Small intestine (tissue), 7 donors: ENCODE measurements around the gene MAP4K4. TPM values are rescaled to one million over a fixed set of nuclear protein-coding genes. Genes with fewer than 3 reads are reported as not detected.

Experiments used
- DNase-seq, 2 donors: peaks; one replicate each; pipeline versions ENCODE4 v3.0.0 to v3.0.0-alpha.2; 2013
- FAIRE-seq: peaks from 2 replicates; lab custom pipeline; 2012; peaks lifted over from hg19 to GRCh38; lab: Jason Lieb, UNC
- H3K27ac ChIP-seq, 3 donors: one replicate each; pipeline ENCODE4 v1.5.1; 2013; ENCODE audit warnings: low read length in 2 of 3, mild to moderate bottlenecking in 2 of 3, control low read depth in 1 of 3, inconsistent platforms in 1 of 3, low read depth in 1 of 3, moderate library complexity in 1 of 3
- H3K27me3 ChIP-seq, 3 donors: one replicate each; pipeline ENCODE4 v1.6.1; 2013; ENCODE audit warnings: low read length in 3 of 3, inconsistent platforms in 1 of 3; ENCODE audit not compliant: control insufficient read depth in 3 of 3, insufficient read depth in 3 of 3
- H3K36me3 ChIP-seq, 3 donors: one replicate each; pipeline ENCODE4 v1.6.1; 2013; ENCODE audit warnings: low read length in 3 of 3, inconsistent platforms in 1 of 3, low read depth in 1 of 3, mild to moderate bottlenecking in 1 of 3, moderate library complexity in 1 of 3; ENCODE audit not compliant: control insufficient read depth in 3 of 3, insufficient read depth in 2 of 3
- H3K4me1 ChIP-seq, 3 donors: one replicate each; pipeline ENCODE4 v1.6.1; 2013; ENCODE audit warnings: low read length in 2 of 3, inconsistent platforms in 1 of 3, low read depth in 1 of 3, mild to moderate bottlenecking in 1 of 3, moderate library complexity in 1 of 3; ENCODE audit not compliant: control insufficient read depth in 3 of 3, insufficient read depth in 2 of 3
- H3K4me3 ChIP-seq, 3 donors: one replicate each; pipeline ENCODE4 v1.5.1; 2013; ENCODE audit warnings: low read length in 3 of 3, control low read depth in 1 of 3, inconsistent platforms in 1 of 3, low read depth in 1 of 3, mild to moderate bottlenecking in 1 of 3, moderate library complexity in 1 of 3
- H3K9me3 ChIP-seq, 2 donors: one replicate each; pipeline ENCODE4 v1.6.1; 2013; ENCODE audit warnings: low read depth in 1 of 2, low read length in 1 of 2; ENCODE audit not compliant: control insufficient read depth in 2 of 2, insufficient read depth in 1 of 2
- WGBS, 3 donors: extraction: QIAGEN DNeasy Blood & Tissue Kit; methylation state at CpG; one replicate each; pipeline ENCODE4 v1.1.7; 2013; 5-methylcytosine and 5-hydroxymethylcytosine counted together
- polyA plus RNA-seq, 4 donors: library from polyadenylated mRNA; stranded (reverse) in 3 of 4; unstranded in 1 of 4; fragments of 200-250 nt in 3 of 4; fragments of 120-200 nt in 1 of 4; gene quantifications; one replicate each; pipeline versions ENCODE4 v1.2.1 to v1.2.3, GENCODE V29; 2013
- donor health status: healthy with polysubstance abuse.
- donor health status: control.
- donor health status: control.
- donor health status: Bipolar disorder and iron deficiency.
- donor health status: healthy.

The MAP4K4 gene
- polyA plus RNA-seq, 4 donors = 8.5 to 26.5 (median 13.8) TPM

DNA sequence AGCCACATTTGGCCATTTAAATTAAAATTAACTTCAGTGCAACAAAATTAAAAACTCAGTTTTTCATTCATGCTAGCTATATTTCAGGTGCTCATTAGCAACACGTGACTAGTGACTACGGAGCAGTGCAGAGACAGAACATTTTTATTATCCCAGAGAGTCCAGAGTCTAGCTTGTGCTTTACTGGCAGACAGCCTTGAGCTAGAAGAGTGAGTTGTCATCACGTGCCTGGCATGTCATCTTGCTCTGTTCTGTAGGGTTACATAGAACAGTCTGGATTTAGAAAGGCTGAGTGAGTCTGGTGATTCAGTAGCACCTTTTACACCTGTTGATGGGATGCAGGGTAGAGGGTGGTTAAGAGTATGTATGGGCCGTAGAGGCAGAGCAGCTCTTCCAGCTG is 157.4 kb downstream of the MAP4K4 start:
- FAIRE-seq = no peak
- no peaks in the 10 kb centered on the region for H3K9me3 ChIP-seq
- DNase-seq = peak; percentile 94 to 97
- WGBS, 3 donors = 29 to 60% (median 42%) methylated on average over 4 of the region's 4 CpGs
- no peaks in the 10 kb centered on the region for H3K27me3 ChIP-seq
- H3K36me3 ChIP-seq = peaks cover 2 to 7% (median 3%) of the 10 kb centered on the region in 3 donors
- peak overlapping the region in 2 of 3 donors; percentile 8 to 73 for H3K27ac ChIP-seq
- H3K4me1 ChIP-seq = peaks cover 0 to 15% (median 0%) of the 10 kb centered on the region in 3 donors
- H3K4me3 ChIP-seq = no peak overlapping the region

DNA sequence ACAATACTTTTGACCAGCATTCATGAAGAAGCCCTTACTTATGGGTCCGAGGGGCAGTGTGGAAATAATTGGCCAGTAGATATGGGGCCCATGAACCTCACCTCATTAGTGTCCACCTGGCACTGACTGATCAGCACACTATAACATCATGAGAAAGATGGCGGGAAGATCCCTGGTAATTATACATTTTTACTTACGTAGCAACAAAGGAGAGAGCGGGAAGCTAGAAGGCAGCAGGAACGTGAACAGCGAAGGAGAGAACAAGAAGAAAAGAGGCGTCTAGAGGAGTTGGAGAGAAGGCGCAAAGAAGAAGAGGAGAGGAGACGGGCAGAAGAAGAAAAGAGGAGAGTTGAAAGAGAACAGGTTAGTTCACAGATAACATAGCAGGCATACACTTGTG is 158.3 kb downstream of the MAP4K4 start:
- H3K27ac ChIP-seq = no peak overlapping the region
- DNase-seq (no peak), FAIRE-seq (no peak)
- H3K27me3 ChIP-seq = no peaks in the 10 kb centered on the region
- no peak overlapping the region for H3K4me3 ChIP-seq
- 95 to 96% (median 96%) methylated on average over 9 of the region's 9 CpGs for WGBS, 3 donors
- H3K4me1 ChIP-seq = peaks cover 0 to 15% (median 0%) of the 10 kb centered on the region in 3 donors
- no peaks in the 10 kb centered on the region for H3K9me3 ChIP-seq
- H3K36me3 ChIP-seq = peaks cover 3 to 12% (median 4%) of the 10 kb centered on the region in 3 donors

GRCh38 chr2:101858246-101858645 is 160.7 kb downstream of the MAP4K4 start:
- Histone ChIP-seq H3K4me3 (no peak overlapping the region), H3K9me3 (no peaks in the 10 kb centered on the region), H3K36me3 (peaks cover 2 to 21% (median 3%) of the 10 kb centered on the region in 3 donors), H3K27me3 (no peaks in the 10 kb centered on the region), H3K4me1 (peaks cover 0 to 15% (median 0%) of the 10 kb centered on the region in 3 donors), H3K27ac (no peak overlapping the region)
- DNase-seq (no peak), FAIRE-seq (no peak)

DNA sequence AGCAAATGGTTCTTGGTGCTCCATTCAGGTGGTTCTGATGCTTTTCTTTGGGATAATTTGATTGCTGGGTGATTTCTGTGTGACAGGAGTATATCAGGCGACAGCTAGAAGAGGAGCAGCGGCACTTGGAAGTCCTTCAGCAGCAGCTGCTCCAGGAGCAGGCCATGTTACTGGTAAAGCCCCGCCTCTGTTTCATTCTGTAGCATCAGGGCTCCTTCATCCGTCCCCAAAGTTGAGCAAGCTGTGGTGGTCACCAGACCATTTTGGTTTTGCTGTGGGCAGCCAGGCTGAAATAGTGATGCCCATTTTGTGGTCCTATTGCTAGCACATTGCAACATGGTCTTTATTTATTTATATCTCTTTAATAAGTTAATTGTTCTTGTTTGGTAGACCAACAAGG is 161.4 kb downstream of the MAP4K4 start:
- peaks cover 2 to 25% (median 4%) of the 10 kb centered on the region in 3 donors for H3K36me3 ChIP-seq
- no peak for DNase-seq
- no peak for FAIRE-seq
- H3K27me3 ChIP-seq = no peaks in the 10 kb centered on the region
- H3K27ac ChIP-seq = no peak overlapping the region
- H3K4me3 ChIP-seq = no peak overlapping the region
- peaks cover 0 to 15% (median 0%) of the 10 kb centered on the region in 3 donors for H3K4me1 ChIP-seq
- H3K9me3 ChIP-seq = no peaks in the 10 kb centered on the region
- WGBS, 3 donors = 87 to 95% (median 94%) methylated on average over 4 of the region's 4 CpGs

- H3K4me1 ChIP-seq = peaks cover 0 to 11% (median 0%) of the 10 kb centered on the region in 3 donors
- WGBS, 3 donors = 95% methylated on average over 16 of the region's 16 CpGs
- no peak overlapping the region for H3K4me3 ChIP-seq
- DNase-seq (no peak), FAIRE-seq (no peak)
- no peak overlapping the region for H3K27ac ChIP-seq
- no peaks in the 10 kb centered on the region for H3K27me3 ChIP-seq
- H3K9me3 ChIP-seq = no peaks in the 10 kb centered on the region
- peaks cover 2 to 25% (median 4%) of the 10 kb centered on the region in 3 donors for H3K36me3 ChIP-seq
Observed at GRCh38 chr2:101859604-101860003, 162.1 kb downstream of the MAP4K4 start.

- Histone ChIP-seq H3K27ac (no peak overlapping the region), H3K36me3 (peaks cover 2 to 28% (median 4%) of the 10 kb centered on the region in 3 donors), H3K4me3 (no peak overlapping the region), H3K27me3 (no peaks in the 10 kb centered on the region), H3K4me1 (peaks cover 0 to 8% (median 0%) of the 10 kb centered on the region in 3 donors), H3K9me3 (no peaks in the 10 kb centered on the region)
- DNase-seq = no peak
- no peak for FAIRE-seq
- WGBS, 3 donors = 72 to 88% (median 87%) methylated on average over 5 of the region's 5 CpGs
Observed at GRCh38 chr2:101860157-101860556, 162.7 kb downstream of the MAP4K4 start.

GRCh38 chr2:101860782-101861181 is 163.3 kb downstream of the MAP4K4 start:
- H3K4me3 ChIP-seq = no peak overlapping the region
- no peaks in the 10 kb centered on the region for H3K27me3 ChIP-seq
- peaks cover 2 to 30% (median 4%) of the 10 kb centered on the region in 3 donors for H3K36me3 ChIP-seq
- H3K9me3 ChIP-seq = no peaks in the 10 kb centered on the region
- 96 to 99% (median 96%) methylated on average over 8 of the region's 8 CpGs for WGBS, 3 donors
- DNase-seq (no peak), FAIRE-seq (no peak)
- peaks cover 0 to 2% (median 0%) of the 10 kb centered on the region in 3 donors for H3K4me1 ChIP-seq
- H3K27ac ChIP-seq = no peak overlapping the region

DNA sequence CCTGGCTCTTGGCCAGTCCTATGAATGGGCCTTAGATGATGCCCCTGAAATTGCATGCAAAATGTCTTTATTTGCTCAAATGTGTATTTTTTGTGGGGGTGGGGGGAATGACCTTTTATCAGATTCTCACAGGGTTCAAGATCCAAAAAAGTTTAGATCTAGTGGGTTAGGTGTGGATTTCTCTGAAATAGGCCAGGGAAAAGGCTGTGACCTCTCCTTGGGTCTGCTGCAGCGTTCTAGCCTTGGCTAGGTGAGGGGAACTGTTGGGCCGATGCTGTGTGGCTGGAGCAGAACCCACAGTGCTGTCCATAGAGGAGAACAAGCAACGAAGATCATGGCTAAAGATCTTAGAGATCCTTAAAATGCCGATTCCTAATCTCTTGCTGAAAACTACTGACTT is 163.9 kb downstream of the MAP4K4 start:
- no peak overlapping the region for H3K4me3 ChIP-seq
- no peaks in the 10 kb centered on the region for H3K9me3 ChIP-seq
- H3K27ac ChIP-seq = no peak overlapping the region
- no peak for DNase-seq
- H3K36me3 ChIP-seq = peaks cover 3 to 33% (median 4%) of the 10 kb centered on the region in 3 donors
- no peak for FAIRE-seq
- no peaks in the 10 kb centered on the region for H3K27me3 ChIP-seq
- H3K4me1 ChIP-seq = no peaks in the 10 kb centered on the region
- 92 to 95% (median 94%) methylated on average over 4 of the region's 4 CpGs for WGBS, 3 donors

DNA sequence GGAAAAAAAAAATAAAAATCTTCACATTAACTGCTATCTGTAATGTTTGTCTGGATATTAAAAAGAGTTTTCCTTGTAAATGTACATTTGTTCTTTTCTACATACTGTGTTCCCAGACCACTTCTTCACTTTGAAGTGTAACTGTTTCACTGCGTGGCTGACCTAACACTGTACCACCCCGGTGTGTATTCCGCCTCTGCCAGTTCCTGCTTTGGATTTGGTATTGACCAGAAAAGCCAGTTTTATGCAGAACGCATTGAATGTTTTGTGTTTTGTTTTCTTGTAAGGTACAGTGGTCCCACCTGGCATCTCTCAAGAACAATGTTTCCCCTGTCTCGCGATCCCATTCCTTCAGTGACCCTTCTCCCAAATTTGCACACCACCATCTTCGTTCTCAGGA is 166.0 kb downstream of the MAP4K4 start:
- peaks cover 5 to 41% (median 6%) of the 10 kb centered on the region in 3 donors for H3K36me3 ChIP-seq
- H3K27me3 ChIP-seq = no peaks in the 10 kb centered on the region
- DNase-seq (no peak), FAIRE-seq (no peak)
- H3K4me1 ChIP-seq = no peaks in the 10 kb centered on the region
- H3K9me3 ChIP-seq = no peaks in the 10 kb centered on the region
- WGBS, 3 donors = 94 to 96% (median 95%) methylated on average over 7 of the region's 7 CpGs
- H3K27ac ChIP-seq = no peak overlapping the region
- no peak overlapping the region for H3K4me3 ChIP-seq
